HepG2 (cell line): ENCODE data around the gene MTA3. TPM values are rescaled to one million over a fixed set of nuclear protein-coding genes. Genes with fewer than 3 reads are reported as not detected.
"Not testable (repeated sequence)": the region's sequence is repeated elsewhere in the genome, so short reads cannot be mapped to it uniquely, and the experiment has no call there.

Experiments
- ATAC-seq: fragments of 200-7000 bp; cut with Tn5 transposase; 3 replicates; pipeline ENCODE4 v1.9.1; 2020; ENCODE audit warnings: mild to moderate bottlenecking, moderate library complexity
- BruUV-seq: library from RNA; stranded (reverse); fragments of 400-500 nt; replicated peaks from 2 replicates; lab custom pipeline; 2021; lab: Mats Ljungman, UMichigan
- CTCF ChIA-PET: fragments of 300-600 bp; formaldehyde crosslinking; extraction: SDS; loops from one replicate; lab custom pipeline; 2021; ENCODE audit warnings: low total read pairs, inconsistent platforms, low intra/inter-chr PET ratio; lab: Yijun Ruan, JAX
- POLR2A ChIA-PET: fragments of 350-600 bp; sonication (Branson Sonifier 250); formaldehyde crosslinking; loops from one replicate; lab custom pipeline; 2020; ENCODE audit warnings: antibody characterized with exemption, inconsistent platforms; lab: Yijun Ruan, JAX
- DNase-seq: peaks from one replicate; pipeline ENCODE4 v3.0.0-alpha.2; 2015; ENCODE audit warnings: low spot score
- FAIRE-seq: peaks from 3 replicates; lab custom pipeline; 2011; peaks lifted over from hg19 to GRCh38; lab: Jason Lieb, UNC
- H2AFZ ChIP-seq: one replicate; pipeline ENCODE4 v1.6.1; 2011; ENCODE audit warnings: low read length, inconsistent platforms
- H3K27ac ChIP-seq: fragments of 300-600 bp; 3 replicates; pipeline ENCODE4 v1.8.0; 2011; ENCODE audit warnings: mixed run types, mild to moderate bottlenecking, mixed read lengths, low read length, inconsistent platforms; ENCODE audit not compliant: insufficient read depth; ENCODE audit errors: extremely low read length
- H3K27me3 ChIP-seq, 2 experiments: fragments of 200-600 bp in 1 of 2; 2 replicates in 1 of 2; 3 replicates in 1 of 2; pipeline versions ENCODE4 v1.6.0 to v1.8.0; 2011; ENCODE audit warnings: low read length in 2 of 2, mild to moderate bottlenecking in 2 of 2, moderate library complexity in 2 of 2, inconsistent platforms in 1 of 2; ENCODE audit not compliant: insufficient read depth in 2 of 2, control insufficient read depth in 1 of 2
- H3K36me3 ChIP-seq, 2 experiments: fragments of 200-600 bp in 1 of 2; replicated peaks in 1 of 2; 2 replicates in 1 of 2; 3 replicates in 1 of 2; pipeline versions ENCODE4 v1.5.1 to v1.8.0; 2011; ENCODE audit warnings: low read length in 2 of 2, inconsistent platforms in 1 of 2; ENCODE audit not compliant: insufficient read depth in 2 of 2, control insufficient read depth in 1 of 2
- H3K4me1 ChIP-seq: 2 replicates; pipeline ENCODE4 v1.5.1; 2012; ENCODE audit warnings: low read length, inconsistent platforms; ENCODE audit not compliant: insufficient read depth
- H3K4me2 ChIP-seq: 2 replicates; pipeline ENCODE4 v1.6.0; 2011; ENCODE audit warnings: low read depth, low read length, inconsistent platforms
- H3K4me3 ChIP-seq, 3 experiments: fragments of 200-600 bp in 1 of 3; sonication (generic), shearing (Covaris generic) in 1 of 3; replicated peaks in 1 of 3; 2 replicates each; pipeline ENCODE4 v1.5.1; 2011 to 2016; ENCODE audit warnings: low read length in 3 of 3, inconsistent platforms in 2 of 3, low read depth in 2 of 3, mild to moderate bottlenecking in 2 of 3, control low read depth in 1 of 3, mixed read lengths in 1 of 3; ENCODE audit not compliant: insufficient read depth in 1 of 3
- H3K79me2 ChIP-seq: one replicate; pipeline ENCODE4 v1.6.1; 2011; ENCODE audit warnings: low read length, inconsistent platforms; ENCODE audit not compliant: insufficient read depth
- H3K9ac ChIP-seq: 2 replicates; pipeline ENCODE4 v1.6.0; 2011; ENCODE audit warnings: mild to moderate bottlenecking, low read depth, low read length, inconsistent platforms; ENCODE audit not compliant: insufficient read depth
- H3K9me3 ChIP-seq: 2 replicates; pipeline ENCODE4 v1.5.1; 2012; ENCODE audit warnings: mild to moderate bottlenecking, low read length
- H4K20me1 ChIP-seq: 2 replicates; pipeline ENCODE4 v1.6.0; 2011; ENCODE audit warnings: inconsistent platforms, mild to moderate bottlenecking, low read length, moderate library complexity; ENCODE audit not compliant: insufficient read depth
- CEBPB ChIP-seq: IDR thresholded peaks from 2 replicates; pipeline ENCODE4 v1.6.1; 2011; ENCODE audit warnings: low read depth, low read length, improper control_type of control experiment, borderline replicate concordance
- HNRNPH1 ChIP-seq: fragments of 200-400 bp; formaldehyde crosslinking; optimal IDR thresholded peaks from 2 replicates; pipeline ENCODE3; 2017; ENCODE audit warnings: mild to moderate bottlenecking, low read depth, low read length
- ONECUT2 ChIP-seq: sonication (generic); formaldehyde crosslinking; IDR thresholded peaks from 2 replicates; pipeline ENCODE4 v1.4.0; 2020; ENCODE audit warnings: missing genetic modification reagents
- SOX6 ChIP-seq, 2 experiments: fragments of 450-650 bp in 1 of 2; sonication (generic) in 1 of 2; formaldehyde crosslinking in 1 of 2; IDR thresholded peaks; 2 replicates each; pipeline versions ENCODE4 v1.4.0 to v1.6.1; 2017 to 2020; ENCODE audit warnings: antibody characterized with exemption in 1 of 2, mild to moderate bottlenecking in 1 of 2, missing genetic modification reagents in 1 of 2
- ZBTB38 ChIP-seq: sonication (generic); formaldehyde crosslinking; IDR thresholded peaks from 2 replicates; pipeline ENCODE4 v1.5.1; 2020; ENCODE audit warnings: mild to moderate bottlenecking, missing genetic modification reagents
- ZNF121 ChIP-seq: sonication (generic); formaldehyde crosslinking; IDR thresholded peaks from 2 replicates; pipeline ENCODE4 v1.5.0; 2020; ENCODE audit warnings: mild to moderate bottlenecking, missing genetic modification reagents
- WGBS: methylation state at CpG from one replicate; pipeline ENCODE4 v1.1.6; 2017; ENCODE audit warnings: low lambda C conversion rate; 5-methylcytosine and 5-hydroxymethylcytosine counted together
- in situ Hi-C: cut with HindIII; loops from 2 replicates; pipeline ENCODE4 v1.10.0; 2017; ENCODE audit warnings: low pct_unique_long_range_greater_than_20kb; ENCODE audit not compliant: extremely low pct_ligation_motif_present
- intact Hi-C: fragments of 100-400 bp; cut with micrococcal nuclease; formaldehyde crosslinking; loops from one replicate; pipeline ENCODE4 v1.10.0; 2022; ENCODE audit not compliant: unreplicated experiment
- polyA plus RNA-seq, 8 experiments: library from polyadenylated mRNA; depleted of rRNA in 3 of 8; stranded (reverse) in 7 of 8; unstranded in 1 of 8; fragments of >200 nt; fragmentation: Illumina TruSeq in 4 of 8; extraction: Trizol in 4 of 8; gene quantifications; 2 replicates each; pipeline versions ENCODE4 v1.2.1 to v1.2.3, GENCODE V29; 2011 to 2016; ENCODE audit warnings: low read depth in 4 of 8, missing spikeins in 1 of 8, mixed read lengths in 1 of 8; ENCODE audit not compliant: insufficient read depth in 1 of 8
- total RNA-seq, 5 experiments: library from RNA; depleted of rRNA; stranded (reverse); fragments of >200 nt; fragmentation: Illumina TruSeq; extraction: Trizol; gene quantifications; 2 replicates each; pipeline ENCODE4 v1.2.3, GENCODE V29; 2016; ENCODE audit warnings: low read depth in 1 of 5
- TF ChIP-seq, protein P1 (sequence below): sonication (generic); formaldehyde crosslinking; IDR thresholded peaks from 2 replicates; pipeline ENCODE4 v1.5.1; 2020; ENCODE audit warnings: mild to moderate bottlenecking, missing genetic modification reagents, borderline replicate concordance
- TF ChIP-seq, protein P2 (sequence below): sonication (generic); formaldehyde crosslinking; IDR thresholded peaks from 2 replicates; pipeline ENCODE4 v1.5.0; 2020; ENCODE audit warnings: mild to moderate bottlenecking, missing genetic modification reagents

The MTA3 gene
- total and polyA plus RNA-seq, 2 of the 13 experiments (the other 11 are each of a cell fraction or from before 2014, with no cell fraction given): 48.8 to 77.8 TPM

- H2AFZ ChIP-seq, H3K9me3 ChIP-seq, POLR2A ChIA-PET, H3K27me3 ChIP-seq, CTCF ChIA-PET, H4K20me1 ChIP-seq, H3K27ac ChIP-seq, H3K4me3 ChIP-seq, FAIRE-seq, H3K9ac ChIP-seq, H3K4me2 ChIP-seq, in situ Hi-C loops, BruUV-seq, DNase-seq, ATAC-seq: not testable (repeated sequence)
- intact Hi-C loops: loop anchor here (10.0 kb wide), 1 partner anchor 111 kb away; the partner anchor contains the start of gene KCNG3
- Histone ChIP-seq H3K4me1 (peaks cover 33% of the 10 kb centered on the region), H3K79me2 (peaks cover 20% of the 10 kb centered on the region), H3K36me3 (peaks cover 6 to 26% of the 10 kb centered on the region in 2 experiments; a peak in 4 of 5 replicates)
- WGBS: over 99% methylated on average over 21 of the region's 33 CpGs
Measured at GRCh38 chr2:42606166-42606565, 37.7 kb downstream of the MTA3 start.

DNA sequence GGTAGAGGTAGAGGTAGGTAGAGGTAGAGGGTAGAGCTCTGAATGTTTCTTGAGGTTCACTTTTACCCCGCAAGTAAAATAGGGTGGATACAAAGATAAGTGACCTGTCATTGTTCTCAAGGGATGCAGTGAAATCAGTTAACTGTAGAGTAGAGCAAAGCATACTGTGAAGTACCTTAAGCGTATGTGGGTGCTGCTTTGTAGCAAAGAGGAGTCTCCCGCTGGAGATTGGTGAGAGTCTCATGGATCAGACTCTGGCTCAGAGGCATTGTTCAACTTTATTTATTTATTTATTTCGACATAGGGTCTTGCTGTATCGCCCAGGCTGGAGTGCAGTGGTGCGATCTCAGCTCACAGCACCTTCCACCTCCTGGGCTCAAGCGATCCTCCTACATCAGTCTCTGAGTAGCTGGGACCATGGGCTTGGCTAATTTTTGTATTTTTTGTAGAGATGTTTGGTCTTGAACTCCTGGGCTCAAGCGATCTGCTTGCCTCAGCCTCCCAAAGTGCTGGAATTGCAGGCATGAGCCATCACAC, 38.7 kb downstream of the MTA3 start:
- 83% methylated on average over 8 of the region's 8 CpGs for WGBS
- peaks cover 14% of the 10 kb centered on the region for H3K79me2 ChIP-seq
- FAIRE-seq: no peak
- H3K4me2 ChIP-seq: no peak overlapping the region
- peaks cover 23% of the 10 kb centered on the region for H3K4me1 ChIP-seq
- ChIA-PET CTCF (no interaction called here), POLR2A (no interaction called here)
- in situ Hi-C loops (no loop called here), intact Hi-C loops (loop anchor here (10.0 kb wide), 1 partner anchor 112 kb away; the partner anchor contains the start of gene KCNG3)
- BruUV-seq: no TSS peak
- no peak overlapping the region for H3K9ac ChIP-seq
- H2AFZ ChIP-seq: no peak overlapping the region
- H3K36me3 ChIP-seq: peaks cover 4 to 30% of the 10 kb centered on the region in 2 experiments
- H3K27me3 ChIP-seq: no peaks in the 10 kb centered on the region
- H3K4me3 ChIP-seq: no peak overlapping the region
- peak; percentile 68 for ATAC-seq
- no peak for DNase-seq
- no peaks in the 10 kb centered on the region for H4K20me1 ChIP-seq
- peak overlapping the region; percentile 14 for H3K27ac ChIP-seq
- H3K9me3 ChIP-seq: no peaks in the 10 kb centered on the region
- peak; percentile 48; the same call in 1 of the 2 replicates for TF ChIP-seq CEBPB
- TF ChIP-seq SOX6 (IDR thresholded peaks at IDR 0.05): no peak
- TF ChIP-seq SOX6 (CRISPR knock-in tag; IDR thresholded peaks at IDR 0.05): peak; percentile 39
- peak; percentile 96 for TF ChIP-seq ZNF121 (CRISPR knock-in tag)
- TF ChIP-seq, protein P1, sequence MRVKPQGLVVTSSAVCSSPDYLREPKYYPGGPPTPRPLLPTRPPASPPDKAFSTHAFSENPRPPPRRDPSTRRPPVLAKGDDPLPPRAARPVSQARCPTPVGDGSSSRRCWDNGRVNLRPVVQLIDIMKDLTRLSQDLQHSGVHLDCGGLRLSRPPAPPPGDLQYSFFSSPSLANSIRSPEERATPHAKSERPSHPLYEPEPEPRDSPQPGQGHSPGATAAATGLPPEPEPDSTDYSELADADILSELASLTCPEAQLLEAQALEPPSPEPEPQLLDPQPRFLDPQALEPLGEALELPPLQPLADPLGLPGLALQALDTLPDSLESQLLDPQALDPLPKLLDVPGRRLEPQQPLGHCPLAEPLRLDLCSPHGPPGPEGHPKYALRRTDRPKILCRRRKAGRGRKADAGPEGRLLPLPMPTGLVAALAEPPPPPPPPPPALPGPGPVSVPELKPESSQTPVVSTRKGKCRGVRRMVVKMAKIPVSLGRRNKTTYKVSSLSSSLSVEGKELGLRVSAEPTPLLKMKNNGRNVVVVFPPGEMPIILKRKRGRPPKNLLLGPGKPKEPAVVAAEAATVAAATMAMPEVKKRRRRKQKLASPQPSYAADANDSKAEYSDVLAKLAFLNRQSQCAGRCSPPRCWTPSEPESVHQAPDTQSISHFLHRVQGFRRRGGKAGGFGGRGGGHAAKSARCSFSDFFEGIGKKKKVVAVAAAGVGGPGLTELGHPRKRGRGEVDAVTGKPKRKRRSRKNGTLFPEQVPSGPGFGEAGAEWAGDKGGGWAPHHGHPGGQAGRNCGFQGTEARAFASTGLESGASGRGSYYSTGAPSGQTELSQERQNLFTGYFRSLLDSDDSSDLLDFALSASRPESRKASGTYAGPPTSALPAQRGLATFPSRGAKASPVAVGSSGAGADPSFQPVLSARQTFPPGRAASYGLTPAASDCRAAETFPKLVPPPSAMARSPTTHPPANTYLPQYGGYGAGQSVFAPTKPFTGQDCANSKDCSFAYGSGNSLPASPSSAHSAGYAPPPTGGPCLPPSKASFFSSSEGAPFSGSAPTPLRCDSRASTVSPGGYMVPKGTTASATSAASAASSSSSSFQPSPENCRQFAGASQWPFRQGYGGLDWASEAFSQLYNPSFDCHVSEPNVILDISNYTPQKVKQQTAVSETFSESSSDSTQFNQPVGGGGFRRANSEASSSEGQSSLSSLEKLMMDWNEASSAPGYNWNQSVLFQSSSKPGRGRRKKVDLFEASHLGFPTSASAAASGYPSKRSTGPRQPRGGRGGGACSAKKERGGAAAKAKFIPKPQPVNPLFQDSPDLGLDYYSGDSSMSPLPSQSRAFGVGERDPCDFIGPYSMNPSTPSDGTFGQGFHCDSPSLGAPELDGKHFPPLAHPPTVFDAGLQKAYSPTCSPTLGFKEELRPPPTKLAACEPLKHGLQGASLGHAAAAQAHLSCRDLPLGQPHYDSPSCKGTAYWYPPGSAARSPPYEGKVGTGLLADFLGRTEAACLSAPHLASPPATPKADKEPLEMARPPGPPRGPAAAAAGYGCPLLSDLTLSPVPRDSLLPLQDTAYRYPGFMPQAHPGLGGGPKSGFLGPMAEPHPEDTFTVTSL (CRISPR knock-in tag): no peak
- no peak for TF ChIP-seq ONECUT2 (CRISPR knock-in tag)
- no peak for TF ChIP-seq HNRNPH1
- TF ChIP-seq ZBTB38 (CRISPR knock-in tag): peak; percentile 22; the same call in 1 of the 2 replicates
- TF ChIP-seq, protein P2, sequence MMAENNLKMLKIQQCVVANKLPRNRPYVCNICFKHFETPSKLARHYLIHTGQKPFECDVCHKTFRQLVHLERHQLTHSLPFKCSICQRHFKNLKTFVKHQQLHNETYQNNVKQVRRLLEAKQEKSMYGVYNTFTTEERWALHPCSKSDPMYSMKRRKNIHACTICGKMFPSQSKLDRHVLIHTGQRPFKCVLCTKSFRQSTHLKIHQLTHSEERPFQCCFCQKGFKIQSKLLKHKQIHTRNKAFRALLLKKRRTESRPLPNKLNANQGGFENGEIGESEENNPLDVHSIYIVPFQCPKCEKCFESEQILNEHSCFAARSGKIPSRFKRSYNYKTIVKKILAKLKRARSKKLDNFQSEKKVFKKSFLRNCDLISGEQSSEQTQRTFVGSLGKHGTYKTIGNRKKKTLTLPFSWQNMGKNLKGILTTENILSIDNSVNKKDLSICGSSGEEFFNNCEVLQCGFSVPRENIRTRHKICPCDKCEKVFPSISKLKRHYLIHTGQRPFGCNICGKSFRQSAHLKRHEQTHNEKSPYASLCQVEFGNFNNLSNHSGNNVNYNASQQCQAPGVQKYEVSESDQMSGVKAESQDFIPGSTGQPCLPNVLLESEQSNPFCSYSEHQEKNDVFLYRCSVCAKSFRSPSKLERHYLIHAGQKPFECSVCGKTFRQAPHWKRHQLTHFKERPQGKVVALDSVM (CRISPR knock-in tag): no peak
